ENCODE measurements around the gene CHMP1A. TPM values are rescaled to one million over a fixed set of nuclear protein-coding genes. Genes with fewer than 3 reads are reported as not detected.

The CHMP1A gene
- total RNA-seq, 2 donors from 2014 or later, result 61.0 to 73.4 TPM

Other genes with a start within 250 kb of the CHMP1A start
- gene ANKRD11, start 167.1 kb downstream of the CHMP1A start, total RNA-seq, result 100 to 1,000 TPM; 130 to 165 TPM
- 100 to 1,000 TPM in 1 of 2 donors, 10 to 100 TPM in 1; 97.7 to 114 TPM for gene SPG7, start 149.3 kb downstream of the CHMP1A start, total RNA-seq
- gene RPL13, start 97.0 kb downstream of the CHMP1A start, total RNA-seq, result 1,000 to 10,000 TPM; 2,832 to 2,975 TPM
- 10 to 100 TPM in 1 of 2 donors, 1 to 10 TPM in 1; 2.8 to 28.2 TPM for gene CPNE7, start 82.0 kb downstream of the CHMP1A start, total RNA-seq
- gene DPEP1, start 44.1 kb downstream of the CHMP1A start, total RNA-seq, result not detected
- 10 to 100 TPM in 1 of 2 donors, 1 to 10 TPM in 1; 8.0 to 18.2 TPM for gene SPATA33, start 128 bp upstream of the CHMP1A start, total RNA-seq
- gene CDK10, start 29.0 kb upstream of the CHMP1A start, total RNA-seq, result 100 to 1,000 TPM in 1 of 2 donors, 10 to 100 TPM in 1; 97.3 to 151 TPM
- 1 to 10 TPM; 1.3 to 7.0 TPM for gene SPATA2L, start 44.0 kb upstream of the CHMP1A start, total RNA-seq
- gene VPS9D1, start 63.2 kb upstream of the CHMP1A start, total RNA-seq, result 1 to 10 TPM; 2.2 to 2.4 TPM
- 10 to 100 TPM; 18.1 to 28.3 TPM for gene ZNF276, start 63.8 kb upstream of the CHMP1A start, total RNA-seq
- gene FANCA, start 158.9 kb upstream of the CHMP1A start, total RNA-seq, result 100 to 1,000 TPM; 123 to 194 TPM
- gene SPIRE2, start 170.8 kb upstream of the CHMP1A start, total RNA-seq, result 1 to 10 TPM; 1.9 to 2.6 TPM
- 100 to 1,000 TPM; 167 to 235 TPM for gene TCF25, start 215.9 kb upstream of the CHMP1A start, total RNA-seq

Data from activated naive CD4-positive, alpha-beta T cell treated with anti-CD3 and anti-CD28 coated beads, Interleukin-2, amount 50 U/mL, for 72 hours (primary cell).